Coronary artery (tissue), 2 donors: ENCODE data around the gene PPIP5K1.

Experiments used
- DNase-seq: peaks from one replicate; pipeline ENCODE4 v3.0.0-alpha.2; 2017; ENCODE audit warnings: low spot score
- H3K27ac ChIP-seq, 2 donors: fragments of 200-600 bp; sonication (generic); one replicate each; pipeline ENCODE4 v1.5.1; 2016 to 2019
- H3K4me3 ChIP-seq: fragments of 200-600 bp; sonication (generic); 2 replicates; pipeline ENCODE4 v1.5.1; 2016; ENCODE audit warnings: mild to moderate bottlenecking, moderate library complexity
- CTCF ChIP-seq: fragments of 200-600 bp; sonication (generic); IDR thresholded peaks from one replicate; pipeline ENCODE4 v1.5.1; 2019; ENCODE audit warnings: antibody characterized with exemption

Gene PPIP5K1

DNA sequence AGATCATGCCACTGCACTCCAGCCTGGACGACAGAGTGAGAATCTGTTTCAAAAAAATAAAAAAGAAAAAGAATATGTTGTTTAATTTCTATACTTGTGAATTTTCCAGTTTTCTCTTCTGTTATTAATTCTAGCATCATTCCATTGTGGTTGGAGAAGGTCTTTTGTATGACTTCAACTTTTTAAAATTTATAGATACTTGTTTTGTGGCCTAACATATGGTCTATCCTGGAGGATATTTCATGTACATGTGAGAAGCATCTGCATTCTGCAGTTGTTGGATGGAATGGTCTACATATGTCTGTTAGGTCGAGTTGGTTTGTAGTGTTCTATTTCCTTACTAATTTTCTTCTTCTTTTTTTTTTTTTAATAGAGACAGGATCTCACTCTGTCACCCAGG lies 37.0 kb downstream of the PPIP5K1 start:
- no peak overlapping the region for H3K4me3 ChIP-seq

DNA sequence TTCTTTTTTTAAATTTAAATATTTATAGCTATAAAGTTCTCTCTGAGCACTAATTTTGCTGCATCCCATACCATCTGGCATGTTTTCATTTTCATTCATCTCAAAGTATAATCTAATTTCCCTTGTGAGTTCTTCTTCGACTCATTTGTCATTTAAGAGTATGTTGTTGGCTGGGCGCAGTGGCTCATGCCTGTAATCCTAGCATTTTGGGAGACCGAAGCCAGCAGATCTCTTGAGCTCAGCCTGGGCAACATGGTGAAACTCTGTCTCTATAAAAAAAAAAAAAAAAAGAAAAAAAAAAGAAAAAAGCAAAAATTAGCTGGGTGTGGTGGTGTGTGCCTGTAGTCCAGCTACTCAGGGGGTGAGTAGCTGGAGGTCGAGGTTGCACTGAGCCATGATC lies 37.8 kb downstream of the PPIP5K1 start:
- TF ChIP-seq CTCF, result no peak

More for the DNA sequence above, 37.0 kb downstream of the PPIP5K1 start:
- no peak for DNase-seq
- H3K27ac ChIP-seq, result no peak overlapping the region
- no peak for TF ChIP-seq CTCF

DNA sequence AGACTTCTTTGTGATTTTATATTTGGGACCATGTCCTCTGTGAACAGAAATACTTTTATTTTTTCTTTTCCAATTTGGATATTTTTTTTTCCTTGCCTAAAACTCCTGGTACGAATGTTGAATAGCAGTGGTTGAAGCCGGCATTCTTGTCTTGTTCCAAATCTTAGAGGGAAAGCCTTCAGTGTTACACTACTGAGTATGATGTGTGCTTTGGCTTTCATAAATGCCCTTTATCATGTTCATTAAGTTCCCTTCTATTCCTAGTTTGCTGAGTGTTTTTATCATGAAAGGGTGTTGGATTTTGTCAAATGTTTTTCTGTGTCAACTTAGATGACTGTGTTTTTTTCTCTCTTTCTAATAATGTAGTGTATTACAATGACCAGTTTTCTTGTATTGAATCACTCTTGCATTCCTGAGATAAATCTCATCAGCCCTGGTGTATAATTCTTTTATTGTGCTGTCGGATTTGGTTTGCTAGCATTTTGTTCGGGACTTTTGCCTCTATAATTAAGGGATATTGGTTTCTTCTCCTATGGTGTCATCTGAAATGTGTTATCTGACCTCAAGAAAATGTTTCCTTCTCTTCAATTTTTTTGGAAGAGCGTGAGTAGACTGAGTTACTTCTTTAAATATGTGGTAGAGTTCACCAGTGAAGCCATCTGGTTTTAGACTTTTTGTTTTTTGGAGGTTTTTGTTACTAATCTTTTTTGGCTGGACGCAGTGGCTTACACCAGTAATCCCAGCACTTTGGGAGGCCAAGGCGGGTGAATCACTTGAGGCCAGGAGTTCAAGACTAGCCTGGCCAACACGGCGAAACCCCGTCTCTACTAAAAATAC lies 39.3 kb downstream of the PPIP5K1 start:
- H3K27ac ChIP-seq, result no peak overlapping the region
- no peak for DNase-seq
- no peak overlapping the region for H3K4me3 ChIP-seq
- TF ChIP-seq CTCF, result no peak

More for the DNA sequence above, 37.8 kb downstream of the PPIP5K1 start:
- Histone ChIP-seq H3K4me3 (no peak overlapping the region), H3K27ac (no peak overlapping the region)
- no peak for DNase-seq

GRCh38 chr15:43547539-43547938 lies 42.5 kb downstream of the PPIP5K1 start:
- DNase-seq, result no peak
- H3K27ac ChIP-seq, result no peak overlapping the region
- no peak overlapping the region for H3K4me3 ChIP-seq
- TF ChIP-seq CTCF, result no peak

DNA sequence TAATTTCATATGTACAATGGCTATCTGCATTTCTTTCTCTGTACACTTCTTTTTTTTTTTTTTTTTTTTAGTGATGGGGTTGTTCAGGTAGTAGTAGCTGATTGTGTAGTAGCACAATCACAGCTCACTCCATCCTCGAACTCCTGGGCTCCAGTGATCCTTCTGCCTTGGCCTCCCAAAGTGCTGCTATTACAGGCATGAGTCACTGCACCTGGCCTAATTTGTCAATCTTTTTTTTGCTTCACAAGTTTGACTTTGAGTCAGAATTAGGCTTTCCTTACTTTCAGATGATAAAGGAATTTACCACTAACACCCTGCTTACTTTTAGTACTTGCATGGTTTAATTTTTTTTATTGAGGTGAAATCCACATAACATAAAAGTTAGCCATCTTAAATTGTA lies 44.6 kb downstream of the PPIP5K1 start:
- no peak overlapping the region for H3K27ac ChIP-seq
- no peak overlapping the region for H3K4me3 ChIP-seq
- no peak for TF ChIP-seq CTCF
- DNase-seq, result no peak

- Histone ChIP-seq H3K4me3 (no peak overlapping the region), H3K27ac (no peak overlapping the region)
- TF ChIP-seq CTCF, result no peak
- no peak for DNase-seq
Observed at GRCh38 chr15:43544266-43544665, 45.7 kb downstream of the PPIP5K1 start.

DNA sequence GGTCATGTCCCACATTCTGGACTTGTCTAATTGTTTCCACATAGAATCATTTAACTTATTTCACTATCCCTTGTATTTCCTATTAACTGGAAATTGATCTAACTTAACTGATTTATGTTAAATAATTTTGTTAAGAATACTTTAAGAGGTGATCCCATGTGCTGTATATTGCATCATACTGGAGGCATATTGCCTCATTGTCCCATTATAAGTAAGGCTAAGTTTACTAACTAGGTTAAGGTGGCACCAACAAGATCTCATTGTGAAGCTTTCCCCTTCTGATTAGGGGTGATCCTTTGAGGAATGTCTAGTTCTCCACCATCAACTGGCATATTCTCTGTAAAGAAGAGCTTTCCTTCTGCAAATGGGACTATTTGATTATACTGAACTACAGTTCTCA lies 48.2 kb downstream of the PPIP5K1 start:
- Histone ChIP-seq H3K27ac (no peak overlapping the region), H3K4me3 (no peak overlapping the region)
- no peak for DNase-seq
- TF ChIP-seq CTCF, result no peak
